GM18873 (cell line): Measurements from ENCODE around the gene ADRM1.

Experiments
- ATAC-seq: cut with Tn5 transposase; IDR thresholded peaks from one replicate; pipeline ENCODE4 v1.9.1; 2021; ENCODE audit warnings: mild to moderate bottlenecking, moderate library complexity, moderate number of reproducible peaks; ENCODE audit not compliant: unreplicated experiment, low FRiP score

ADRM1 gene

GRCh38 chr20:62309198-62309944 is 6.6 kb downstream of the ADRM1 start:
- no peak for ATAC-seq

DNA sequence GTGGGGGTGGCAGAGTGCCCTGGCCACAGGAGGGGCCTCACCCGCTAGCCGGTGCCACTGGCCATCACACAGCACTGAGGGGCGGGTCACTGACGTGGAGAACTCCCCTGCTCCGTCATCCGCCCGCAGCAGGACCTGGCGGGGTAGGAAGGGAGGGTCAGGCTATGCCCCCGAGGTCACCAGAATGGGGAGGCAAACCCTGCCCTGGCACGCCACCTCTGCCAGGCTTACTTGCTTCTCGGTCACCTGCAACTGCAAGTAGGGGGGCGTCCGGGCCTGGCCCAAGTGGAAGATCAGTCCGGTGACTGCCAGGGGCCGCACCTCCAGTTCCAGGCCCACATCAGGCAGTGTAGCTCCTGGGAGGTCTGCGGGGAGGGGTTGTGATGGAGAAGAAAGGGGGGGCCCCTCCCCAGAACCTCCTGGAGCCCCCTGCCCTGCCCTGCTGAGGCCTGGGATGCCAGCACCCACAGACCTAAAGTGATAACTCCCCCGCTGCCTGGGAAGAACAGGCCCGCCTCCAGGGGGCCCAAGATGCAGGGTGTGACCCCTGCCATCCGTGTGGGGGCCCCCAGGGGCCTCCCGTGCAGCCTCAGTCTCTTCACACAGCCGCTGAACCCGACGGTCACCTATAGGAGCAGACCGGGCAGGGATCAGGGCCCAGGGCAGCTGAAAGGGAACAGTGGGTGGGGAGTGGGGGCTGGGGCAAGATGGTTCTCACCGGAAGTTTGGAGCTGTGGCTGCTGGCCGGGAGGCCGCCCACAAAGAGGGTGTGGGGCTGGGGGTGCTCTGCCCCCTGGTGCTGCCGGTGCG is 7.4 kb downstream of the ADRM1 start:
- no peak for ATAC-seq

DNA sequence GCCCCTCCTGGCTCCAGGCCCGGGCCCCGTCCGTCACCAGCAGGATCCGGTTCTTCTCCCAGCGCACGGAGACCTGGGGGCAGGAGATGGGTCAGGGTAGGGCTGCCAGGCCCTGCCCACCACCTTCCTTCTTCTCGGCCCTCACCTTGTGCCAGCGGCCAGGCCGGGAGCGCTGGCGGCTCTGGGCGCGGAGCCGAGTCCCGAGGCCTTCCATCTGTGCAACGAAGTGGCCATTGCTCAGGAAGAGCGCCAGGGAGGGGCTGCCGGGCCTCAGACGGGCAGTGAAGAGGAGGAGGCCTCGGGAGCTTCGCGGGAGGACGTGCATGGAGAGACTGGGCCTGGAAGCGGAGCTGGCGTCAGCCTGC is 7.9 kb downstream of the ADRM1 start:
- ATAC-seq: no peak

GRCh38 chr20:62311150-62311549 is 8.4 kb downstream of the ADRM1 start:
- ATAC-seq: no peak

DNA sequence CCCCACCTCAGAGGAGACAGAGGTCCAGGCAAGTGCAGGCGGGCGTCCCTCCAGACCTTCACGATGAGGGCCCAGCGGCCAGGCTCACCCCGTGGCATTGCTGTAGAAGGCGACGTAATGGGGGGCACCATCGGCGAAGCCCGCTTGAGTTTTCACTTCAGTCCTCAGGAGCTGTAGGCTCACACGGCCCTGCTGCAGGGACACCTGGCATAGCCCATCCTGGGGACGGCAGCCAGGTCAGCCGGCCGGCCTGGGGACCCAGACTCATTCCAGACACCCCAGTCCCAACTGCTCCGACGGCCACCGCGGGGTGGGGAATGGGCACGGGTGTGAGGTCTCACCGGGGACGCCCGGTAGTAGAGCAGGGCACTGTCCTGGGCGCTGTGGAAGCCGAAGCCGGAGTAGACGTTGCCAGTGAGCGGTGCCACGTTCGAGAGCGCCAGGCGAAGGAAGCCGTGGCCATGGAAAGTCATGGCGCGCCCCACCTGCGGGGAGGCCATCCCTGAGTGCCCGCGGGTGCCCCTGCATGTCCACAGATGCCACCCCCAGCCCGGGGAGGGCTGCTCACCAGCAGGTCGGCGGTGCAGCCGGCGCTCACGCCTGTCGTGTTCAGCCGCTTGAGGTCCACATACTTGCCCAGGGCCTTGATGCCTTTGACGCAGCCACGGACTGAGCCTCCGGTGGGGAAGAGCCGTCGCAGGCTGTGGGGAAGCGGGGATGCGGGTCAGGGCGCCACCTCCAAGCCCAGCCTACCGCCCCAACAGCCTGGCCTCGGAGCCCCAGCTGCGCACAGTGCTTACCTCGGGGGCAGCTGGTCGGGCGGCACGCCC is 9.2 kb downstream of the ADRM1 start:
- ATAC-seq: no peak

- no peak for ATAC-seq
These were observed 9.8 kb downstream of the ADRM1 start for GRCh38 chr20:62312662-62312977.

- no peak for ATAC-seq
These were observed 10.2 kb downstream of the ADRM1 start for GRCh38 chr20:62313021-62313420.

DNA sequence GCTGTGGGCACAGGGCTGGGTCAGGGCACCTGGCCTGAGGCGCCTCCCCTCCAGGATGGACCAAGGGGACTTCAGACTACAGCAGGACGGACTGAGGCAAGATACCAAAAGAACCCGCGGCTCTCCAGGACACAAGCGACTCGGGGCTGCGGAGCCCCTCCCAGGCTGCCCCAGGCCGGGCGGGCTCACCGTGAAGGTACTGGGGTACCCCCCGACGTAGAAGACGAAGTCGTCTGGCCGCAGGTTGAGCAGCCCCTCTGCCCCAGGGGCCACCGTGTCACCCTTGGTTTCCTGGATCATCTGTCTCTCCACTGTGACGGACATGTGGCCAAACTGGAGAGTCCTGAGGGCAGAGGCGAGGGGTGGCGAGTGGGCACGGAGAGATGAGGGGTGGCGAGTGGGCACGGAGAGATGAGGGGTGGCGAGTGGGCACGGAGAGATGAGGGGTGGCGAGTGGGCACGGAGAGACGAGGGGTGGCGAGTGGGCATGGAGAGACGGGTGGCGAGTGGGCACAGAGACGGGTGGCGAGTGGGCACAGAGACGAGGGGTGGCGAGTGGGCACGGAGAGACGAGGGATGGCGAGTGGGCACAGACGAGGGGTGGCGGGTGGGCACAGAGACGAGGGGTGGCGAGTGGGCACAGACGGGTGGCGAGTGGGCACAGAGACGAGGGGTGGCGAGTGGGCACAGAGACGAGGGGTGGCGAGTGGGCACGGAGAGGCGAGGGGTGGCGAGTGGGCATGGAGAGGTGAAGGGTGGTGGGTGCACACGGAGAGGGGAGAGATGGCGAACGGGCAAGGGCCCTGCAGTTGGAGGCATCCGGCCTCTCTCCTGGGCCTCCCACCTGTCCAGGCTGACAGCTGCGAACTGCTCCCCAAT is 10.9 kb downstream of the ADRM1 start:
- no peak for ATAC-seq

DNA sequence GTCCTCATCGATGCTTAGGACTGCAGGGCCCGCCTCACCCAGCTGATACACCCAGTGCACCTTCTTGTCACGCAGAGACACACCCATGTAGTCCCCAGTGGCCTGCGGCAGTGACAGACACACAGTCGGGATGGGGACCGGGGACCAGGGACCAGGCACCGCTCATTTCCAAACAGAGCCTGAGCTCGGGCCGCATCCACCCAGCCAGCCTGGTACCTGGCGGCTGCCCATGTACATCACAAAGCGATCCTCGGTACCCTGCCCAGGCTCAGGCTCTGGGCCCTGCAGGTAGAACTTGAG is 11.5 kb downstream of the ADRM1 start:
- no peak for ATAC-seq

DNA sequence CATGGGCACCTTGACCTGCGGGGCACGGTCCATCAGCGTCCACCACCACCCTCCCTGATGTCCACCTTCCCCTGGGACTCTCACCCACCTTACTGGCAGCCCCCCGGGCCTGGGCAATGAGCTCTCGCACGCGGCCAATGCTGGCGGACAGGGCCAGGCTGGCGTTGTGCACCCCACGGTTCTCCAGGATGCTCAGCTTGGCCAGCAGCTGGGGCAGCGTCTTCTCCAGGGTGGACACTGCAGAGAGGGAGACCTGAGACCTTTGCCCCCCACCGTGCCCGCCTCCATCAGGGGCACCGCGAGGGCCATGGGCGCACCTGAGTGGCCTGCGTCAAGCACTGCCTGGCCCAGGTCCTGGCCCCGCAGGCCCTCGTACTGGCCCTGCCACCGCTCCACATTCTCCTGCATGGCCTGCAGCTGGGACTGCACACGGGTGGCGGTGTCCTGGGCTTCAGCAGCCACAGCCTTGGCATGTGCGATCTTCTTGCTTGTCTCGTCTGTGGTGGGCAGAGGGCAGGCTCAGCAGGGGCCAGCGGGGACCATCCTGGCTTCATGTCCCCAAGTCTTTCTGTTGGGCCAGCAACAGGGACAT is 12.0 kb downstream of the ADRM1 start:
- ATAC-seq: no peak

DNA sequence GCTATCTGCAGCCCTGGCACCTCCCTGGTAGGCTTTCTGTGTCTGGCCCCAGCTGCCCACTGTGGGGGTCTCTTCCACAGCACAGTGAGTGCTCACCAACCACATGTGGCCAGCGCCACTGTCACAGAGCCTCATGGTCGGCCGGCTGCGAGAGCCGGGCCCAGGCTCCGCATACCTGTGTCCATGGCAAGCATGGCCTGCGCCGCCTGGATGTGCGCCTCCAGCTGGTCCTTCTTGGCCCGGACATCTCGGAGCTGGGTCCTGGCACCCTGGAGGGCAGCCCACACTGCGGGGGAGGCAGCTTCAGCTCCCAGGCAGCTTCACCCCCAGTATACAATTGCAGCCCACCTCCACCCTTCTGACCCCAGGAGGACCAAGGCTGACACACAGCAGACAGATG is 13.0 kb downstream of the ADRM1 start:
- no peak for ATAC-seq

DNA sequence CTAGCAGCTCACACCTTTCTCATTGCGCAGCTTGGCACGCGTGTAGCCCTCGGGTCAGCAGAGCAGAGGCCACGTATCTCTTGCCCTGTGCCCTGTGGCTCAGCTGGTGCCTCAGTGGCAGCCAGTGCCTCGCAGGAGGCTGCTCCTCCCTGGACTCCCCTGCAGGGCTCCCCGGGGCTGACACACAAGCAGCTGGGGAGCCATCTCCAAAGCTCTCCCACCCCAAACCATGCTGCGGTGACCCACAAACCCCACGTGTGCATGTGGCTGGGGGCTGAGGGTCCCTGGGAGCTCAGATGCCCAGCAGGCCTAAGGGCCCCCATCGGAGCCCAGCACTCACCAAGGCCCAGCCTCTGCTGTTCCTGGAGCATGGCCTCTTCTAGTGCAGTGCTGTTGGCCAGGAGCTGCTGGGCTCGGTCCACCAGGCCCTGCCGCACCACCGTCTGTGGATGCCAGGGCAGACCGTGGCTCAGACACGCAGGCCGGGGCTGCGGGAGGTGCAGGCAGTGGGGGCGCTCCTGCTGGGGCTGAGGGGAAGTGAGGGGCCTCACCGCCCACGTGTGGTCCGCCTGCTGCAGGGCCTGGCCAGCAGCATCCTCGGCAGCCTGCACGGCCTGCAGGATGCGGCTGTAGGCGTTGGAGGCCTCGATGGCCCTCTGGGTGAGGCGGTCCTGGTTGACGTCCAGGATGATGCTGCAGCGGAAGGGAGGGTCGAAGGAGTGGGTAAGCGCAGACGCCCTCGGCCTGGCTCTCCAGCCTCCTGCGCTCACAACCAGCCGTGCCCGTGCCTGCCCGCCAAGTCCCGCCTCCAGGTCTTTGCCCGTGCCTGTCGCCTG is 13.8 kb downstream of the ADRM1 start:
- ATAC-seq: no peak

DNA sequence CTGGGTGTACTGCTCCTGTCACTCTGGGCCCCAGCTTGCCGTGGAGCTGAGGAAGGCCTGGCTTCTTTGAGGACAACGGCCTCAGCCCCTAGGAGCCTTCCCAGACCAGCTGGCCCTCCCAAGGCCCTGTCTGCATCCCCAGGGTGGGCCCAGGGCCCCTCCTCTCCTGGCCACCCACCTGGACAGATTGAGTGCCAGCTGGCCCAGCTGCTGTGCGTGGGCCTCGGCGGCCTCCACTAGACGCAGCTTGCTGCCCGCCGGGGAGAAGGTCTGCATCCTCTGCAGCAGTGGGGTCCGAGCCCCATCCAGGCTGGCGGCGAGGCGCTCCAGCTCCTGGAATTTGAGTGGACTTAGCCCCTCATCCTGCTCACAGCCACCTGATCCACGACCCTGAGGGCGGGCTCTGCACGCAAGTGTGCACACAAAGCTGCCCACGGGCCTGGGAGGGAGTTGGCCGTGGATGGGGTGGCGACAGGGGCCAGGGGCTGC is 14.4 kb downstream of the ADRM1 start:
- ATAC-seq: no peak

DNA sequence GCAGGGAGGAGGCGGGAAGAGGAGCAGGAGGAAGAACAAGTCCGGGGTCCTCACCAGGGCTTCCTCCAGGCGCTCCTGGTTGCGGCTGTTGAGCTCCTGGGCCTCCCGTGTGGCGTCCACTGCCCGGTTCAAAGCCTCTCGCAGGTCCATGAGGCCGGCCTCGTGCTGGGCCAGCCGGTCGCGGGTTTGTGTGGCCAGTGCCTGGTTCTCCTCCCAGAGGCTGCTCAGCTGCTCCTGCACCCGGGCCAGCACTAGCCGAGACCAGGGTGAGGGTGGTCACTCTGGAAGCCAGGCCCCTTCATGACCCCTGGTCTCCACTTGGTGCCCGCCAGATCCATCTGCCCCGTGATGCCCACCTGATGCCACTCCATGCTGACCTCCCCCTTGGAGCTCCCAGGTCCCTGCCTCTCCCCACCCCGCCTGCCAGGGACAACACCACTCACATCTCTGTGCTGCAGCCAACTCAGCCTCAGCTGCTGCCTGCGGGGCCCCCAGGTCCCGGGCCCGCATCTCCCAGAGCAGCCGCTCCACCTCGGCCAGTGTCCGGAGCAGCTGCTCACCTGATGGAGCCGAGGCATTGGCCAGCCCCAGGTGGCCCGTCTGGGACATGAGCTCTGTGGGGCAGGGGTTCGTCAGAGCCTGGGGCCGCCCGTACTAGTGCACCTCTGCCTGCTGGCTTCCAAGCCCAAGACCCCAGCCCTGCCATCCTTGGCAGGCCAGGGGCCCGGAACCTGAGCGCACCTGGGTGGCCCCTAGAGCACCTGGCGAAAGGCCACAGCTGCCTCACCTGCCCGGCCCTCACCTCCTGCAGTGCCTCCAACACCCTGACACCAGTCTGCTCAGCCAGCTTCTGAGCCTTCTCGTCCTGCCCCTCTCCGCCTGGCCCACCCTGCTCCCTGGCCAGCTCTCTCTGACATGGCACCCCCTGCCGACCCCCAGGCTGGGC is 15.9 kb downstream of the ADRM1 start:
- no peak for ATAC-seq

- ATAC-seq: no peak
These were observed 16.6 kb downstream of the ADRM1 start for GRCh38 chr20:62319346-62319909.

DNA sequence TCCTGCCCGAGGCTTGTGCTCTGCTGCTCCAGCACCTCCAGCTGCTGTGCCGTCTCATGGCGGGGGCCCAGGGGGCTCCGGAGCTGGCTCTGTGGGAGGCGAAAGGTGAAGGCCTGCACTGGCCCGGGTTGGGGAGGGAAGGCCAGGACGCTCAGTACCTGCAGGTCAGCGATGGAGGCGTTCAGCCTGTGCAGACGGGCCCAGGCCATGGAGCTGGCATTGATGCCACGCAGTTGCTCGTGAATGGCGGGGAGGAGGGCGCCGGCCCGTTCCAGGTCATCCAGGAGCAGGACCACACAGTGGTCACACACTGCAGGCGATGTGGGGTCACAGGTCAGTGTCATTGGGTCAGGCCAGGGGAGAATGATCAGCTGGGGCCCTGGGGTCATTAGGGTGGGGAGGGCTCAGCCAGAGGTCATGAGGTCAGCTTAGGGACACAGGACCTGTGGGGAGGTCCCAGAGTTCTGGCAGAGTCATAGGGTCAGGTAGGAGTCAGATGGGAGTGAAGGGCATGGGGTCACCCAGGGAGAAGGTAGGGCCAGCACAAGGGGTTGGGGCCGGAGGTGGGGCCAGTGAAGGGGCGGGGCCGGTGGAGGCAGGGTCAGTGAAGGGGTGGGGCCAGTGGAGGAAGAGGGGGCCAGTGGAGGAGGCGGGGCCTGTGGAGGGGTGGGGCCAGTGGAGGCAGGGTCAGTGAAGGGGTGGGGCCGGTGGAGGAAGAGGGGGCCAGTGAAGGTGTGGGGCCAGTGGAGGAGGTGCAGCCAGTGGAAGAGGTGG is 18.0 kb downstream of the ADRM1 start:
- ATAC-seq: no peak

- no peak for ATAC-seq
These were observed 18.7 kb downstream of the ADRM1 start for GRCh38 chr20:62321521-62321948.
